Lower lobe of right lung (tissue), 2 donors: ENCODE results near the gene AVPR2. TPM values are rescaled to one million over a fixed set of nuclear protein-coding genes. Genes with fewer than 3 reads are reported as not detected.
A peak's percentile ranks its signal among the peaks of the same experiment; 100 is the strongest.

Source experiments
- ATAC-seq, 2 donors: fragments of 200-7000 bp; cut with Tn5 transposase; one replicate each; pipeline ENCODE4 v1.9.1; 2020 to 2022; ENCODE audit warnings: mild to moderate bottlenecking in 2 of 2, moderate library complexity in 2 of 2
- DNase-seq: peaks from one replicate; pipeline ENCODE4 v3.0.0-alpha.2; 2020
- H3K27ac ChIP-seq: fragments of 200-600 bp; one replicate; pipeline ENCODE4 v1.8.0; 2022
- H3K27me3 ChIP-seq: fragments of 200-600 bp; one replicate; pipeline ENCODE4 v1.8.0; 2022; ENCODE audit warnings: low read depth
- H3K36me3 ChIP-seq: fragments of 200-600 bp; one replicate; pipeline ENCODE4 v1.8.0; 2022; ENCODE audit warnings: mild to moderate bottlenecking
- H3K4me1 ChIP-seq: fragments of 200-600 bp; one replicate; pipeline ENCODE4 v1.8.0; 2022
- H3K4me3 ChIP-seq: fragments of 200-600 bp; one replicate; pipeline ENCODE4 v1.8.0; 2022; ENCODE audit warnings: mild to moderate bottlenecking
- H3K9me3 ChIP-seq: fragments of 200-600 bp; one replicate; pipeline ENCODE4 v1.8.0; 2022
- CTCF ChIP-seq: fragments of 200-600 bp; IDR thresholded peaks from one replicate; pipeline ENCODE4 v1.8.0; 2022; ENCODE audit warnings: antibody characterized with exemption, mild to moderate bottlenecking
- intact Hi-C: fragments of 100-400 bp; cut with DNase I; formaldehyde crosslinking; loops from one replicate; pipeline ENCODE4 v1.11.0; 2022
- total RNA-seq: library from RNA; stranded (reverse); fragmentation: NEBNext Ultra II Directional; extraction: Animal tissue kit (Norgen Biotek cat#: 25700); gene quantifications from one replicate; pipeline ENCODE4 v1.2.1, GENCODE V29; 2021
- donor health status: DM: no; HTN: yes; CAD: no; lungs with severe emphysema.

The AVPR2 gene
- total RNA-seq, 1 donor from 2014 or later, result 1.9 TPM

DNA sequence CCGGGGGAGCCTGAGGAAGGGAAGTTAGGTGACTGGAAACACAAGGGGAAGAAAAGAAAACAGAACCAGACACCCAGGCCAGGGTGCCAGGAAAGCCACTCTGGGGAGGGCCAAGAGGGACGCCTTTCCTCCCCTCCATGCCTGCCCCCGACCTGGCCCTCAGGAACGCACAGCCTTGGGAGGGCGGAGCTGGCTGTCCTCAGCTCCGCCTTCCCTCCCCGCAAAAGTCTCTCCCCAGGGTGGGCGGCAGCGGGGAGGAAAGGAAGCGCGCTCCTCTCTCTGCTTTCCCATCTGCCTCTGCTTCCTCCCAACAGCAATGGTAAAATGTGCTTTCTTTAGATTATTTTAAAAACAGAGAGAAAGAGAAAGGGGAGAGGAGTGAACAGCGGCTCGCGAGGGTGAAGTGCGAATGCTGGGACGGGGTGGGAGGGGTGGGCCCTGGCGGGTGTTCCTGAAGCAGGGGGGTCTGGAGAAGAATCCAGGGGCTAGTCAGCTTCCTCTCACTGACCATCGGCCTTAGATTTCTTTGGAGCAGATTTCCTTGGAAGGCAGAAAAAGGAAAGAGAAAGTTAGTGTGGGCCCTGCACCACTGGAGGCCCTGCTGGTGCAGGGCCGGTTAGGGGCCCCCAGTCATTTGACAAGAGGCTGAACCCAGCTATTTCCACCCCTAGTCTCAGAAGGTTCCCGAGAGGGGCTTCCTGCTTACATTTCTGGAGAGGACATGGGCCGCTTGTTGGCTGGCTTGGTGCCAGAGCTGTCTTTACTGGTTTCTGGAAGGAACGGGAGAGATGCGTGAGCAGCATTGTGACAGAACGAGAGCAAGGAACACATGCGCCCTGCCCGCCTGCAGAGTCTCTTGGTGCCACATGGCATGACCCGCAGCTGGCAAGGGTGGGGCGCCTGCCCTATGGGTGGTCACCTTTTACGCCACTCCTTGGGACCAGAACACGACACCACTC lies 44.7 kb downstream of the AVPR2 start:
- H3K4me1 ChIP-seq, result peaks cover 5% of the 10 kb centered on the region
- peaks cover 55% of the 10 kb centered on the region for H3K36me3 ChIP-seq
- intact Hi-C loops, result no loop called here
- no peaks in the 10 kb centered on the region for H3K27me3 ChIP-seq
- TF ChIP-seq CTCF, result no peak
- H3K27ac ChIP-seq, result peak overlapping the region; percentile 36
- no peak for DNase-seq
- no peaks in the 10 kb centered on the region for H3K9me3 ChIP-seq
- ATAC-seq, result no peak
- H3K4me3 ChIP-seq, result no peak overlapping the region

DNA sequence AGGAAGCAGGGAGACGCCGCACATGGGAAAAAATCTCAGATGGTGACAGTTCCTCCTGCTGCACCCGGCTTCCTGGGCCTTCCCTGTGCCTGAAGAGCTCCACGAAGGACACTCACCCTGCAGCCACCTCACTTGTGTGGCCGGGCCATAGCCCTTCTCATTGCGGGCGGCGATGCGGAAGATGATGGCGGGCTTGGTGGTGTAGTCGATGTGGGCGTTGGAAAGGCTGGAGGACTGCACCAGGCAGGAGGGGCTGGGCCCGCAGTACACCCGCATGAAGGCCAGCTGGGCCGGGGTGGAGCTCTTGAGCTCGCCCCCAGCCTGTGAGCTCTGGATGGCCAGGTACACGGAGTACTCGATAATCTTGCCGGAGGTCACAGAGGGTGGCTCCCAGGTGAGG lies 45.7 kb downstream of the AVPR2 start:
- Histone ChIP-seq H3K9me3 (no peaks in the 10 kb centered on the region), H3K36me3 (peaks cover 65% of the 10 kb centered on the region), H3K27ac (no peak overlapping the region), H3K27me3 (no peaks in the 10 kb centered on the region), H3K4me3 (no peak overlapping the region), H3K4me1 (peaks cover 5% of the 10 kb centered on the region)
- DNase-seq (no peak), ATAC-seq (no peak)
- intact Hi-C loops, result loop anchor here (10.0 kb wide), 1 partner anchor 185 kb away; the partner anchor contains the start of gene PLXNB3
- TF ChIP-seq CTCF, result no peak

DNA sequence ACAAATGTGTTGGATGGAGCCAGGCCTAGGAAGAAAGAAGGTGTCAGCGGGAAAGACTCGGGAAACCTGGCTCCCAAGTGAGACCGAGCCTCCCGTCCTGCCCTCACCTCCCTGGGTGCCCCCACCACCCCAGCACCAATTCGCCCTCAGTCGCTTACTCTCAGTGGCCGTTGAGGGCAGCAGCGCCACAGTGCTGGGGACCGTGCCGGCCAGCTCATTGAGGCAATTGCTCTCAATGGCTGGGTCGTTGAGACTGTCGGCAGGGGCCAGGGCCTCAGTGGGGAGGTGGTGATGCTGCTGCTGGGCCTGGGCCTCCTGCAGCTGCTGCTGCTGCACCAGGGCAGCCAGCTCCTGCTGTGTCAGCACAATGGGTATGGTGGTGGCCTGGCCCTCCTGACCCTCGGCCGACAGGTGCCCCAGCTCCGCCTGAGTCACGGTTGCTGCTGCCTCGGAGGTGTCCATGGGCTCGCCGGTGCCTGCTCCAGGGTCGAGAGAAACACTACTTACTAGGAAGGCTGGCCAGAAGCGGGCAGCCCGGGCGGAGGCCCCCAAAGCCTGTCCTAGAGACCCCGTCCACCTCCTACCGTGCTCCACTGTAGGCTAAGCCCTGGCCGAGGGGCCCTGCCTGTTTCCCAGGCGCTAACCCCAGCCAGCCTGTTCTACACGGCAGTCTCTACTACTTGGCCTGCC lies 47.4 kb downstream of the AVPR2 start:
- intact Hi-C loops, result loop anchor here (10.0 kb wide), 1 partner anchor 187 kb away; the partner anchor contains the start of gene PLXNB3
- DNase-seq (no peak), ATAC-seq (no peak)
- no peaks in the 10 kb centered on the region for H3K27me3 ChIP-seq
- H3K36me3 ChIP-seq, result peaks cover 81% of the 10 kb centered on the region
- H3K27ac ChIP-seq, result no peak overlapping the region
- no peak overlapping the region for H3K4me3 ChIP-seq
- no peak for TF ChIP-seq CTCF
- no peaks in the 10 kb centered on the region for H3K9me3 ChIP-seq
- peaks cover 5% of the 10 kb centered on the region for H3K4me1 ChIP-seq

DNA sequence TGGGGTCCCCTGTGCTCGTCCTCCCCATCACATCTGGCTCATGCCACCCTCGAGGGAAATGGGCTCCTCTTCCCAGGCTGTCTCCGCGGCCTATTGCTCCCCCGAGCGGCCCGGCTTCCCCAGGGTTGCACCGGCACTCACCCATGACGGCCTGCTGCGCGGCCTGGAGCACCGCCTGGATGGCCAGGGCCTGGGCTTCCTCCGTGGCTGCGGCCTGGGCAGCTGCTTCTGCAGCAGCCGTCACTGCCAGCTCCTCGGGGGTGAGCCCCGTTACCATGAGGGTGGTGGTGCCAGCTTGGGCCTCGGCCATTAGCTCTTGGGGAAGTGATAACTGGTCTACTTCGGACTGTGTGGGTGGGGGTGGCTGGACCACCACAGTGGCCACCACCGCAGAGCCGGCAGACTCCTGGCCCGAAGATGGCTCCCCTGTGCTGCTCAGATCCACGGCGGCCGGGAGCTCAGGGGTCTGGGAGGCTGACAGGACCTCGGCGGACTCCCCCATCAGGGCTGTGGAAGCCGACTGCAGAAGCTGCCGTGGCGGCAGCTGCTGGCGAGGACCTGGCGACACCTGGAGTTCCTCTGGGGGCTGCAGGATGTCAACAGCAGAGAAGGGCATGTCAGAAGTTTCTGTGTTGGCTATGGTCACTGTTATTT lies 48.0 kb downstream of the AVPR2 start:
- Histone ChIP-seq H3K27ac (no peak overlapping the region), H3K27me3 (no peaks in the 10 kb centered on the region), H3K4me1 (peaks cover 5% of the 10 kb centered on the region), H3K4me3 (no peak overlapping the region), H3K9me3 (no peaks in the 10 kb centered on the region), H3K36me3 (peaks cover 87% of the 10 kb centered on the region)
- intact Hi-C loops, result loop anchor here (10.0 kb wide), 1 partner anchor 188 kb away; the partner anchor contains the start of gene PLXNB3
- ATAC-seq (no peak), DNase-seq (no peak)
- no peak for TF ChIP-seq CTCF

DNA sequence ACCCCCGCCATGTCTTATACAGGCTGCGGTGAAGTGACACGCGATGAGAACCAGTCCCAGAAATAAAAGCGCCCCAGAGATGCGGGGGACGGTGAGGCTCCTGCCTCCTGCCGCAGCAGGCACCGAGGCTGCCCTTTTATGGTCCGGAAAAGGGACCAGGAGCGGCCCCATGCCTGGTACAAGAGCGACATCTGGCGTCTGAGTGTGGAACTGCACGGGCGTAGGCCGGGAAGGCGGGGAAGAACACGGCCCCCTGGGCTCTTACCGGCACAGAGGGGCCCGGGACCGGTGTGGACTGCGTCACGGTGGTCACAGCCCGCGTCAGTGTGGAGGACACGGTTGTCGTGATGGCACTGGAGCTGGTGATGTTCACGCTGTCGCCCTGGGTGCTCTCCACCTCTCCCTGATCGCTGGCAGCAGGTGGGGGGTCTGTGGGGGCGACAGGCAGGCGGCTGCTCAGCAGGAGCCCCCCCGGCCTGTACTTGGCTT lies 48.9 kb downstream of the AVPR2 start:
- Histone ChIP-seq H3K4me3 (no peak overlapping the region), H3K36me3 (peaks cover 92% of the 10 kb centered on the region), H3K27ac (peak overlapping the region; percentile 36), H3K4me1 (peaks cover 5% of the 10 kb centered on the region), H3K27me3 (no peaks in the 10 kb centered on the region), H3K9me3 (no peaks in the 10 kb centered on the region)
- DNase-seq, result peak; percentile 70
- intact Hi-C loops, result loop anchor here (10.0 kb wide), 1 partner anchor 189 kb away; the partner anchor contains the start of gene PLXNB3
- peak; percentile 73 to 83 for ATAC-seq
- TF ChIP-seq CTCF, result peak; percentile 88
